WTC11 (cell line): ENCODE data around the gene ZBTB20. TPM values are rescaled to one million over a fixed set of nuclear protein-coding genes. Genes with fewer than 3 reads are reported as not detected.

ENCODE experiments used
- ATAC-seq: fragments of 200-7000 bp; cut with Tn5 transposase; 2 replicates; pipeline ENCODE4 v1.10.0; 2021; ENCODE audit warnings: mild to moderate bottlenecking, moderate library complexity
- CTCF ChIA-PET: fragments of 300-600 bp; sonication (Branson Sonifier 250); formaldehyde crosslinking; loops from one replicate; lab custom pipeline; 2021; ENCODE audit warnings: antibody characterized with exemption; lab: Charles Lee
- POLR2A ChIA-PET: fragments of 350-600 bp; sonication (Branson Sonifier 250); formaldehyde crosslinking; loops from one replicate; lab custom pipeline; 2021; ENCODE audit warnings: antibody characterized with exemption; lab: Charles Lee
- DNase-seq: peaks from one replicate; pipeline ENCODE4 v3.0.0; 2021; ENCODE audit warnings: low spot score
- H3K27ac Mint-ChIP-seq: 2 replicates; pipeline ENCODE4 v1.8.0; 2021; ENCODE audit warnings: mixed read lengths
- H3K27me3 Mint-ChIP-seq: 2 replicates; pipeline ENCODE4 v1.8.0; 2021; ENCODE audit warnings: low read depth, mild to moderate bottlenecking, moderate library complexity, mixed read lengths
- H3K36me3 Mint-ChIP-seq: 2 replicates; pipeline ENCODE4 v1.8.0; 2021; ENCODE audit warnings: mixed read lengths
- H3K4me1 Mint-ChIP-seq: 2 replicates; pipeline ENCODE4 v1.8.0; 2022; ENCODE audit warnings: mixed read lengths
- H3K4me3 Mint-ChIP-seq: 2 replicates; pipeline ENCODE4 v1.8.0; 2021; ENCODE audit warnings: mild to moderate bottlenecking, moderate library complexity, mixed read lengths
- H3K9me3 Mint-ChIP-seq: 2 replicates; pipeline ENCODE4 v1.8.0; 2021; ENCODE audit warnings: mixed read lengths
- ARID4B ChIP-seq: sonication (generic); formaldehyde crosslinking; IDR thresholded peaks from 2 replicates; pipeline ENCODE4 v1.8.0; 2023; ENCODE audit warnings: missing genetic modification reagents, mild to moderate bottlenecking, borderline replicate concordance
- ELF4 ChIP-seq: sonication (generic); formaldehyde crosslinking; IDR thresholded peaks from 2 replicates; pipeline ENCODE4 v1.8.1; 2022; ENCODE audit warnings: low read depth, mild to moderate bottlenecking, moderate library complexity, missing genetic modification reagents
- FOXP4 ChIP-seq: sonication (generic); formaldehyde crosslinking; IDR thresholded peaks from 2 replicates; pipeline ENCODE4 v1.8.0; 2022; ENCODE audit warnings: mild to moderate bottlenecking, missing genetic modification reagents
- GTF2I ChIP-seq: fragments of 250-450 bp; sonication (Bioruptor Pico); conservative IDR thresholded peaks from 2 replicates; pipeline ENCODE4 v1.4.0; 2021; ENCODE audit warnings: mild to moderate bottlenecking
- IRF2 ChIP-seq: sonication (generic); formaldehyde crosslinking; IDR thresholded peaks from 2 replicates; pipeline ENCODE4 v1.8.0; 2022; ENCODE audit warnings: low read depth, missing genetic modification reagents, borderline replicate concordance
- MLX ChIP-seq: sonication (generic); formaldehyde crosslinking; IDR thresholded peaks from 2 replicates; pipeline ENCODE4 v1.8.1; 2023; ENCODE audit warnings: mild to moderate bottlenecking, missing genetic modification reagents, moderate library complexity
- ZNF121 ChIP-seq: sonication (generic); formaldehyde crosslinking; IDR thresholded peaks from 2 replicates; pipeline ENCODE4 v1.8.0; 2023; ENCODE audit warnings: missing genetic modification reagents
- ZNF138 ChIP-seq: sonication (generic); formaldehyde crosslinking; conservative IDR thresholded peaks from 2 replicates; pipeline ENCODE4 v1.8.1; 2022; ENCODE audit warnings: mild to moderate bottlenecking, moderate library complexity, missing genetic modification reagents
- ZNF416 ChIP-seq: fragments of 250-450 bp; sonication (Bioruptor Pico); IDR thresholded peaks from 2 replicates; pipeline ENCODE4 v1.9.0; 2021; ENCODE audit warnings: mild to moderate bottlenecking, inconsistent platforms
- ZNF512 ChIP-seq: sonication (generic); formaldehyde crosslinking; IDR thresholded peaks from 2 replicates; pipeline ENCODE4 v1.8.1; 2022; ENCODE audit warnings: missing genetic modification reagents, borderline replicate concordance
- total RNA-seq: library from RNA; stranded (reverse); gene quantifications from 3 replicates; pipeline ENCODE4 v1.2.3, GENCODE V29; 2021
- TF ChIP-seq, protein P1 (sequence below): sonication (generic); formaldehyde crosslinking; IDR thresholded peaks from 2 replicates; pipeline ENCODE4 v1.8.1; 2023; ENCODE audit warnings: mild to moderate bottlenecking, missing genetic modification reagents, borderline replicate concordance
- TF ChIP-seq, protein P2 (sequence below): sonication (generic); formaldehyde crosslinking; IDR thresholded peaks from 2 replicates; pipeline ENCODE4 v1.8.1; 2022; ENCODE audit warnings: low read depth, mild to moderate bottlenecking, moderate library complexity, missing genetic modification reagents, borderline replicate concordance
- TF ChIP-seq, protein P3 (sequence below): sonication (generic); formaldehyde crosslinking; IDR thresholded peaks from 2 replicates; pipeline ENCODE4 v1.8.0; 2022; ENCODE audit warnings: mild to moderate bottlenecking, missing genetic modification reagents
- TF ChIP-seq, protein P4 (sequence below): fragments of 250-450 bp; sonication (Bioruptor Pico); IDR thresholded peaks from 2 replicates; pipeline ENCODE4 v1.9.0; 2021; ENCODE audit warnings: mild to moderate bottlenecking
- TF ChIP-seq, protein P5 (sequence below): fragments of 250-450 bp; sonication (Bioruptor Pico); IDR thresholded peaks from 2 replicates; pipeline ENCODE4 v1.9.0; 2021; ENCODE audit warnings: mild to moderate bottlenecking, borderline replicate concordance

The ZBTB20 gene
- total RNA-seq, 1 experiment from 2014 or later = 1.5 TPM

GRCh38 chr3:114714237-114714636, 432.9 kb downstream of the ZBTB20 start:
- peak; percentile 47; the same call in 1 of the 2 replicates for ATAC-seq
- no peaks in the 10 kb centered on the region for H3K36me3 Mint-ChIP-seq
- H3K27me3 Mint-ChIP-seq = no peaks in the 10 kb centered on the region
- no peaks in the 10 kb centered on the region for H3K9me3 Mint-ChIP-seq
- no peak for DNase-seq
- no peak overlapping the region for H3K27ac Mint-ChIP-seq
- H3K4me1 Mint-ChIP-seq = peaks cover 15% of the 10 kb centered on the region
- ChIA-PET POLR2A (interaction anchor here (0.5 to 0.6 kb wide), 2 partner anchors 11 to 45 kb away, joined by 3 to 6 read pairs; no protein-coding TSS in a partner anchor), CTCF (interaction anchor here (0.6 kb wide), 1 partner anchor 14 kb away, joined by 3 read pairs; no protein-coding TSS in a partner anchor)
- TF ChIP-seq, protein P1, sequence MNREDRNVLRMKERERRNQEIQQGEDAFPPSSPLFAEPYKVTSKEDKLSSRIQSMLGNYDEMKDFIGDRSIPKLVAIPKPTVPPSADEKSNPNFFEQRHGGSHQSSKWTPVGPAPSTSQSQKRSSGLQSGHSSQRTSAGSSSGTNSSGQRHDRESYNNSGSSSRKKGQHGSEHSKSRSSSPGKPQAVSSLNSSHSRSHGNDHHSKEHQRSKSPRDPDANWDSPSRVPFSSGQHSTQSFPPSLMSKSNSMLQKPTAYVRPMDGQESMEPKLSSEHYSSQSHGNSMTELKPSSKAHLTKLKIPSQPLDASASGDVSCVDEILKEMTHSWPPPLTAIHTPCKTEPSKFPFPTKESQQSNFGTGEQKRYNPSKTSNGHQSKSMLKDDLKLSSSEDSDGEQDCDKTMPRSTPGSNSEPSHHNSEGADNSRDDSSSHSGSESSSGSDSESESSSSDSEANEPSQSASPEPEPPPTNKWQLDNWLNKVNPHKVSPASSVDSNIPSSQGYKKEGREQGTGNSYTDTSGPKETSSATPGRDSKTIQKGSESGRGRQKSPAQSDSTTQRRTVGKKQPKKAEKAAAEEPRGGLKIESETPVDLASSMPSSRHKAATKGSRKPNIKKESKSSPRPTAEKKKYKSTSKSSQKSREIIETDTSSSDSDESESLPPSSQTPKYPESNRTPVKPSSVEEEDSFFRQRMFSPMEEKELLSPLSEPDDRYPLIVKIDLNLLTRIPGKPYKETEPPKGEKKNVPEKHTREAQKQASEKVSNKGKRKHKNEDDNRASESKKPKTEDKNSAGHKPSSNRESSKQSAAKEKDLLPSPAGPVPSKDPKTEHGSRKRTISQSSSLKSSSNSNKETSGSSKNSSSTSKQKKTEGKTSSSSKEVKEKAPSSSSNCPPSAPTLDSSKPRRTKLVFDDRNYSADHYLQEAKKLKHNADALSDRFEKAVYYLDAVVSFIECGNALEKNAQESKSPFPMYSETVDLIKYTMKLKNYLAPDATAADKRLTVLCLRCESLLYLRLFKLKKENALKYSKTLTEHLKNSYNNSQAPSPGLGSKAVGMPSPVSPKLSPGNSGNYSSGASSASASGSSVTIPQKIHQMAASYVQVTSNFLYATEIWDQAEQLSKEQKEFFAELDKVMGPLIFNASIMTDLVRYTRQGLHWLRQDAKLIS (CRISPR knock-in tag) = no peak
- no peak for TF ChIP-seq ZNF512
- TF ChIP-seq GTF2I (CRISPR knock-in tag) = no peak
- no peak for TF ChIP-seq ARID4B (CRISPR knock-in tag)
- TF ChIP-seq ZNF138 (CRISPR knock-in tag) = no peak
- no peak for TF ChIP-seq ELF4 (CRISPR knock-in tag)
- TF ChIP-seq, protein P2, sequence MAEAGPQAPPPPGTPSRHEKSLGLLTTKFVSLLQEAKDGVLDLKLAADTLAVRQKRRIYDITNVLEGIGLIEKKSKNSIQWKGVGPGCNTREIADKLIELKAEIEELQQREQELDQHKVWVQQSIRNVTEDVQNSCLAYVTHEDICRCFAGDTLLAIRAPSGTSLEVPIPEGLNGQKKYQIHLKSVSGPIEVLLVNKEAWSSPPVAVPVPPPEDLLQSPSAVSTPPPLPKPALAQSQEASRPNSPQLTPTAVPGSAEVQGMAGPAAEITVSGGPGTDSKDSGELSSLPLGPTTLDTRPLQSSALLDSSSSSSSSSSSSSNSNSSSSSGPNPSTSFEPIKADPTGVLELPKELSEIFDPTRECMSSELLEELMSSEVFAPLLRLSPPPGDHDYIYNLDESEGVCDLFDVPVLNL = no peak
- TF ChIP-seq FOXP4 (CRISPR knock-in tag) = no peak
- TF ChIP-seq, protein P3, sequence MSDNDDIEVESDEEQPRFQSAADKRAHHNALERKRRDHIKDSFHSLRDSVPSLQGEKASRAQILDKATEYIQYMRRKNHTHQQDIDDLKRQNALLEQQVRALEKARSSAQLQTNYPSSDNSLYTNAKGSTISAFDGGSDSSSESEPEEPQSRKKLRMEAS (CRISPR knock-in tag) = no peak
- TF ChIP-seq IRF2 (CRISPR knock-in tag) = no peak
- TF ChIP-seq, protein P4, sequence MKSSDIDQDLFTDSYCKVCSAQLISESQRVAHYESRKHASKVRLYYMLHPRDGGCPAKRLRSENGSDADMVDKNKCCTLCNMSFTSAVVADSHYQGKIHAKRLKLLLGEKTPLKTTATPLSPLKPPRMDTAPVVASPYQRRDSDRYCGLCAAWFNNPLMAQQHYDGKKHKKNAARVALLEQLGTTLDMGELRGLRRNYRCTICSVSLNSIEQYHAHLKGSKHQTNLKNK (CRISPR knock-in tag) = no peak
- TF ChIP-seq ZNF416 (CRISPR knock-in tag) = no peak
- TF ChIP-seq, protein P5, sequence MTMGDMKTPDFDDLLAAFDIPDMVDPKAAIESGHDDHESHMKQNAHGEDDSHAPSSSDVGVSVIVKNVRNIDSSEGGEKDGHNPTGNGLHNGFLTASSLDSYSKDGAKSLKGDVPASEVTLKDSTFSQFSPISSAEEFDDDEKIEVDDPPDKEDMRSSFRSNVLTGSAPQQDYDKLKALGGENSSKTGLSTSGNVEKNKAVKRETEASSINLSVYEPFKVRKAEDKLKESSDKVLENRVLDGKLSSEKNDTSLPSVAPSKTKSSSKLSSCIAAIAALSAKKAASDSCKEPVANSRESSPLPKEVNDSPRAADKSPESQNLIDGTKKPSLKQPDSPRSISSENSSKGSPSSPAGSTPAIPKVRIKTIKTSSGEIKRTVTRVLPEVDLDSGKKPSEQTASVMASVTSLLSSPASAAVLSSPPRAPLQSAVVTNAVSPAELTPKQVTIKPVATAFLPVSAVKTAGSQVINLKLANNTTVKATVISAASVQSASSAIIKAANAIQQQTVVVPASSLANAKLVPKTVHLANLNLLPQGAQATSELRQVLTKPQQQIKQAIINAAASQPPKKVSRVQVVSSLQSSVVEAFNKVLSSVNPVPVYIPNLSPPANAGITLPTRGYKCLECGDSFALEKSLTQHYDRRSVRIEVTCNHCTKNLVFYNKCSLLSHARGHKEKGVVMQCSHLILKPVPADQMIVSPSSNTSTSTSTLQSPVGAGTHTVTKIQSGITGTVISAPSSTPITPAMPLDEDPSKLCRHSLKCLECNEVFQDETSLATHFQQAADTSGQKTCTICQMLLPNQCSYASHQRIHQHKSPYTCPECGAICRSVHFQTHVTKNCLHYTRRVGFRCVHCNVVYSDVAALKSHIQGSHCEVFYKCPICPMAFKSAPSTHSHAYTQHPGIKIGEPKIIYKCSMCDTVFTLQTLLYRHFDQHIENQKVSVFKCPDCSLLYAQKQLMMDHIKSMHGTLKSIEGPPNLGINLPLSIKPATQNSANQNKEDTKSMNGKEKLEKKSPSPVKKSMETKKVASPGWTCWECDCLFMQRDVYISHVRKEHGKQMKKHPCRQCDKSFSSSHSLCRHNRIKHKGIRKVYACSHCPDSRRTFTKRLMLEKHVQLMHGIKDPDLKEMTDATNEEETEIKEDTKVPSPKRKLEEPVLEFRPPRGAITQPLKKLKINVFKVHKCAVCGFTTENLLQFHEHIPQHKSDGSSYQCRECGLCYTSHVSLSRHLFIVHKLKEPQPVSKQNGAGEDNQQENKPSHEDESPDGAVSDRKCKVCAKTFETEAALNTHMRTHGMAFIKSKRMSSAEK (CRISPR knock-in tag) = no peak
- no peak for TF ChIP-seq ZNF121 (CRISPR knock-in tag)
- TF ChIP-seq MLX (CRISPR knock-in tag) = no peak
- TF ChIP-seq, all 79 proteins: peak for 0
- H3K4me3 Mint-ChIP-seq = no peak overlapping the region
